Measurements from ENCODE around the gene SESN3. TPM values are rescaled to one million over a fixed set of nuclear protein-coding genes. Genes with fewer than 3 reads are reported as not detected.
"Not testable (repeated sequence)": the region's sequence is repeated elsewhere in the genome, so short reads cannot be mapped to it uniquely, and the experiment has no call there.

Gene SESN3
- total RNA-seq, 1 donor from 2014 or later = 12.4 TPM

GRCh38 chr11:95138448-95138847 is 92.6 kb downstream of the SESN3 start:
- TF ChIP-seq CTCF (IDR thresholded peaks at IDR 0.05; ENCODE audit: insufficient read depth, low read length, severe bottlenecking) = peak; percentile 2
- Histone ChIP-seq H3K36me3 (ENCODE audit: control insufficient read depth, insufficient read depth, low read length) (no peaks in the 10 kb centered on the region), H3K4me3 (ENCODE audit: low read depth, low read length) (no peak overlapping the region), H3K27me3 (ENCODE audit: control insufficient read depth, insufficient read depth, low read length) (no peaks in the 10 kb centered on the region)
- FAIRE-seq (no peak), DNase-seq (ENCODE audit: low read depth) (no peak)

GRCh38 chr11:95137299-95137698 is 93.7 kb downstream of the SESN3 start:
- no peak overlapping the region for H3K4me3 ChIP-seq (ENCODE audit: low read depth, low read length)
- H3K27me3 ChIP-seq (ENCODE audit: control insufficient read depth, insufficient read depth, low read length) = no peaks in the 10 kb centered on the region
- no peaks in the 10 kb centered on the region for H3K36me3 ChIP-seq (ENCODE audit: control insufficient read depth, insufficient read depth, low read length)
- FAIRE-seq (peak; percentile 62), DNase-seq (ENCODE audit: low read depth) (no peak)
- no peak for TF ChIP-seq CTCF (IDR thresholded peaks at IDR 0.05; ENCODE audit: insufficient read depth, low read length, severe bottlenecking)

- H3K4me3 ChIP-seq (ENCODE audit: low read depth, low read length); DNase-seq (ENCODE audit: low read depth); H3K36me3 ChIP-seq (ENCODE audit: control insufficient read depth, insufficient read depth, low read length); FAIRE-seq; H3K27me3 ChIP-seq (ENCODE audit: control insufficient read depth, insufficient read depth, low read length): not testable (repeated sequence)
These were observed 94.3 kb downstream of the SESN3 start for GRCh38 chr11:95136747-95137146.

- no peak for FAIRE-seq
- no peak for DNase-seq (ENCODE audit: low read depth)
- Histone ChIP-seq H3K36me3 (ENCODE audit: control insufficient read depth, insufficient read depth, low read length) (no peaks in the 10 kb centered on the region), H3K27me3 (ENCODE audit: control insufficient read depth, insufficient read depth, low read length) (no peaks in the 10 kb centered on the region), H3K4me3 (ENCODE audit: low read depth, low read length) (no peak overlapping the region)
- TF ChIP-seq CTCF (IDR thresholded peaks at IDR 0.05; ENCODE audit: insufficient read depth, low read length, severe bottlenecking) = no peak
These were observed 95.1 kb downstream of the SESN3 start for GRCh38 chr11:95135880-95136279.

- peak; percentile 45 for DNase-seq (ENCODE audit: low read depth)
- Histone ChIP-seq H3K27me3 (ENCODE audit: control insufficient read depth, insufficient read depth, low read length) (no peaks in the 10 kb centered on the region), H3K36me3 (ENCODE audit: control insufficient read depth, insufficient read depth, low read length) (no peaks in the 10 kb centered on the region), H3K4me3 (ENCODE audit: low read depth, low read length) (no peak overlapping the region)
- no peak for TF ChIP-seq CTCF (IDR thresholded peaks at IDR 0.05; ENCODE audit: insufficient read depth, low read length, severe bottlenecking)
- FAIRE-seq = no peak
These were observed 95.8 kb downstream of the SESN3 start for GRCh38 chr11:95135155-95135554.

- FAIRE-seq (peak; percentile 96), DNase-seq (ENCODE audit: low read depth) (peak; percentile 100)
- Histone ChIP-seq H3K27me3 (ENCODE audit: control insufficient read depth, insufficient read depth, low read length) (no peaks in the 10 kb centered on the region), H3K36me3 (ENCODE audit: control insufficient read depth, insufficient read depth, low read length) (no peaks in the 10 kb centered on the region), H3K4me3 (ENCODE audit: low read depth, low read length) (no peak overlapping the region)
- no peak for TF ChIP-seq CTCF (IDR thresholded peaks at IDR 0.05; ENCODE audit: insufficient read depth, low read length, severe bottlenecking)
These were observed 96.5 kb downstream of the SESN3 start for GRCh38 chr11:95134491-95134890.
